HEK293 (cell line): ENCODE measurements around the gene ZNF462.

Source experiments
- CTCF ChIA-PET: fragments of 350-600 bp; formaldehyde crosslinking; extraction: SDS; loops from one replicate; lab custom pipeline; 2021; ENCODE audit warnings: antibody characterized with exemption; lab: Yijun Ruan, JAX
- POLR2A ChIA-PET: fragments of 300-600 bp; formaldehyde crosslinking; extraction: SDS; loops from one replicate; lab custom pipeline; 2020; ENCODE audit warnings: antibody characterized with exemption, inconsistent platforms; lab: Yijun Ruan, JAX
- H3K27ac ChIP-seq: fragments of 200-500 bp; sonication (Bioruptor generic); 2 replicates; pipeline ENCODE4 v1.5.1; 2014; ENCODE audit warnings: low read depth, low read length, control low read depth, inconsistent platforms; ENCODE audit errors: extremely low read depth
- H3K36me3 ChIP-seq, 2 experiments: fragments of 200-500 bp in 1 of 2; sonication (Bioruptor generic) in 1 of 2; 1 replicate in 1 of 2; 2 replicates in 1 of 2; pipeline ENCODE4 v1.5.1; 2014 to 2017; ENCODE audit warnings: inconsistent platforms in 2 of 2, low read length in 2 of 2; ENCODE audit not compliant: control insufficient read depth in 2 of 2, insufficient read depth in 1 of 2
- H3K4me1 ChIP-seq: fragments of 200-500 bp; sonication (Bioruptor generic); 2 replicates; pipeline ENCODE4 v1.5.1; 2014; ENCODE audit warnings: mild to moderate bottlenecking, low read length, inconsistent platforms; ENCODE audit not compliant: control insufficient read depth, insufficient read depth
- H3K4me3 ChIP-seq: 2 replicates; pipeline ENCODE4 v1.5.1; 2011; ENCODE audit warnings: low read depth, mild to moderate bottlenecking, control low read depth, low read length, moderate library complexity
- H3K9me3 ChIP-seq: fragments of 200-500 bp; sonication (Bioruptor generic); 2 replicates; pipeline ENCODE4 v1.5.1; 2014; ENCODE audit warnings: low read depth, low read length, inconsistent platforms; ENCODE audit not compliant: control insufficient read depth, insufficient read depth
- KLF1 ChIP-seq: fragments of 450-650 bp; formaldehyde crosslinking; IDR thresholded peaks from 2 replicates; pipeline ENCODE4 v1.5.1; 2016; ENCODE audit warnings: missing biosample characterization, missing genetic modification characterization
- PRDM1 ChIP-seq: fragments of 450-650 bp; formaldehyde crosslinking; IDR thresholded peaks from 2 replicates; pipeline ENCODE4; 2016; ENCODE audit warnings: missing biosample characterization, missing genetic modification characterization
- SETDB1 ChIP-seq: IDR thresholded peaks from one replicate; pipeline ENCODE4 v1.6.1; 2017; ENCODE audit warnings: mild to moderate bottlenecking, low read length, moderate library complexity, mixed read lengths; ENCODE audit not compliant: insufficient read length
- SP2 ChIP-seq: fragments of 450-650 bp; formaldehyde crosslinking; IDR thresholded peaks from 2 replicates; pipeline ENCODE4 v1.5.1; 2016; ENCODE audit warnings: missing biosample characterization, missing genetic modification characterization
- TRIM28 ChIP-seq: IDR thresholded peaks from 2 replicates; pipeline ENCODE4 v1.6.1; 2011; ENCODE audit warnings: low read length, control low read depth, borderline replicate concordance
- YY1 ChIP-seq: fragments of 450-650 bp; formaldehyde crosslinking; IDR thresholded peaks from 2 replicates; pipeline ENCODE4 v1.5.1; 2018; ENCODE audit warnings: missing biosample characterization, missing genetic modification characterization
- ZBTB17 ChIP-seq: fragments of 450-650 bp; formaldehyde crosslinking; IDR thresholded peaks from 2 replicates; pipeline ENCODE4 v1.5.1; 2016; ENCODE audit warnings: missing biosample characterization, missing genetic modification characterization
- ZBTB21 ChIP-seq: fragments of 450-650 bp; formaldehyde crosslinking; IDR thresholded peaks from 2 replicates; pipeline ENCODE4 v1.5.1; 2017; ENCODE audit warnings: missing biosample characterization, missing genetic modification characterization
- ZNF140 ChIP-seq: fragments of 450-650 bp; formaldehyde crosslinking; IDR thresholded peaks from 2 replicates; pipeline ENCODE4 v1.5.1; 2016; ENCODE audit warnings: missing biosample characterization, missing genetic modification characterization
- ZNF19 ChIP-seq: fragments of 450-650 bp; formaldehyde crosslinking; IDR thresholded peaks from 2 replicates; pipeline ENCODE4; 2016; ENCODE audit warnings: missing biosample characterization, missing genetic modification characterization, low read depth
- ZNF211 ChIP-seq: fragments of 450-650 bp; formaldehyde crosslinking; IDR thresholded peaks from 2 replicates; pipeline ENCODE4 v1.5.1; 2016; ENCODE audit warnings: low read depth, missing biosample characterization, missing genetic modification characterization
- ZNF48 ChIP-seq: fragments of 450-650 bp; formaldehyde crosslinking; IDR thresholded peaks from 2 replicates; pipeline ENCODE4 v1.5.1; 2016; ENCODE audit warnings: missing biosample characterization, missing genetic modification characterization
- ZNF521 ChIP-seq: fragments of 450-650 bp; formaldehyde crosslinking; IDR thresholded peaks from 2 replicates; pipeline ENCODE4 v1.5.1; 2017; ENCODE audit warnings: missing biosample characterization, mild to moderate bottlenecking, missing genetic modification characterization
- ZNF560 ChIP-seq: fragments of 450-650 bp; formaldehyde crosslinking; IDR thresholded peaks from 2 replicates; pipeline ENCODE4 v1.5.1; 2017; ENCODE audit warnings: missing biosample characterization, missing genetic modification characterization, borderline replicate concordance
- ZNF600 ChIP-seq: fragments of 450-650 bp; formaldehyde crosslinking; IDR thresholded peaks from 2 replicates; pipeline ENCODE4 v1.5.1; 2016; ENCODE audit warnings: missing biosample characterization, missing genetic modification characterization
- ZNF785 ChIP-seq: fragments of 450-650 bp; formaldehyde crosslinking; IDR thresholded peaks from 2 replicates; pipeline ENCODE4 v1.5.1; 2016; ENCODE audit warnings: missing biosample characterization, missing genetic modification characterization
- TF ChIP-seq, protein P1 (sequence below): fragments of 450-650 bp; formaldehyde crosslinking; IDR thresholded peaks from 2 replicates; pipeline ENCODE4 v1.5.1; 2016; ENCODE audit warnings: missing biosample characterization, missing genetic modification characterization
- TF ChIP-seq, protein P2 (sequence below): fragments of 450-650 bp; formaldehyde crosslinking; IDR thresholded peaks from 2 replicates; pipeline ENCODE4 v1.5.1; 2017; ENCODE audit warnings: missing biosample characterization, missing genetic modification characterization
- TF ChIP-seq, protein P3 (sequence below): fragments of 450-650 bp; formaldehyde crosslinking; IDR thresholded peaks from 2 replicates; pipeline ENCODE4 v1.5.1; 2017; ENCODE audit warnings: missing biosample characterization, missing genetic modification characterization
- TF ChIP-seq, protein P4 (sequence below): fragments of 450-650 bp; formaldehyde crosslinking; conservative IDR thresholded peaks from 2 replicates; pipeline ENCODE4 v1.5.1; 2016; ENCODE audit warnings: low read depth, missing biosample characterization, missing genetic modification characterization

The ZNF462 gene

DNA sequence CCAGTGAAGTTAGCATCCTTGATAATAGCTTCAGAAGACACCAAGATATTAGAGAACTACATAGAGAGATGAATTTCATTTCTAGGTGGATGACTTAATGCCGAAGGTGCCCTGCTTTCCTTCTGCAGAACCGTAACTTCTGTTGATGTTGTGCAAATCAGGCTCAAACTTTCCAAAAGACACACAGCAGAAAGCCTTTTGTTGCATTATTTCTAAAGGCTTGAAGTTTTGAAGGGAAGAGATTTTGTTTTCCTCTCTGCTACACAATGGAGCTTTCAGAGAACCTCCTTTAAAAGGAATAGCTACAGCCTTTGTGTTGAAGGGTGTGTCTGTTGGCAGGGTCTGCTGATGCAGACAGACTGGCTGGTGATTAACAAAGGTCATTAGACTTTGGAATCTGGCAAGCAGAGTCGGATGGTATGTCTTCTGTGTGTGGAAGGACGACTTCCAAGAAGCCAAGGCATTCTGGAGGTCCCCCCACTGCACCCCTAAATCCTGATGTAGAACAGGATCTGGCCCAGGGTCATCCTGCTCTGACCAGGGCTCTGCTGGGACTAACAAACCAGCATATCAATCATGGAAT is 57.8 kb downstream of the ZNF462 start:
- Histone ChIP-seq H3K27ac (peak overlapping the region; percentile 93), H3K9me3 (no peaks in the 10 kb centered on the region), H3K4me1 (peaks cover 4% of the 10 kb centered on the region), H3K36me3 (peaks cover 3 to 27% of the 10 kb centered on the region in 2 experiments; a peak in 1 of 3 replicates), H3K4me3 (peak overlapping the region; percentile 6)
- POLR2A ChIA-PET: interaction anchor here (1.2 to 2.4 kb wide), 3 partner anchors 13 to 58 kb away, joined by 3 to 45 read pairs (median 7); partner anchors contain the start of gene ZNF462
- CTCF ChIA-PET: interaction anchor here (0.5 to 1.2 kb wide), 3 partner anchors 57 to 1075 kb away, joined by 3 to 5 read pairs (median 5); no protein-coding TSS in a partner anchor
- TF ChIP-seq ZNF19: no peak
- no peak for TF ChIP-seq ZNF785 (tag by site-specific recombination)
- no peak for TF ChIP-seq ZNF521 (tag by site-specific recombination)
- no peak for TF ChIP-seq ZNF48 (tag by site-specific recombination)
- TF ChIP-seq ZNF600 (tag by site-specific recombination): no peak
- no peak for TF ChIP-seq ZNF211 (tag by site-specific recombination)

DNA sequence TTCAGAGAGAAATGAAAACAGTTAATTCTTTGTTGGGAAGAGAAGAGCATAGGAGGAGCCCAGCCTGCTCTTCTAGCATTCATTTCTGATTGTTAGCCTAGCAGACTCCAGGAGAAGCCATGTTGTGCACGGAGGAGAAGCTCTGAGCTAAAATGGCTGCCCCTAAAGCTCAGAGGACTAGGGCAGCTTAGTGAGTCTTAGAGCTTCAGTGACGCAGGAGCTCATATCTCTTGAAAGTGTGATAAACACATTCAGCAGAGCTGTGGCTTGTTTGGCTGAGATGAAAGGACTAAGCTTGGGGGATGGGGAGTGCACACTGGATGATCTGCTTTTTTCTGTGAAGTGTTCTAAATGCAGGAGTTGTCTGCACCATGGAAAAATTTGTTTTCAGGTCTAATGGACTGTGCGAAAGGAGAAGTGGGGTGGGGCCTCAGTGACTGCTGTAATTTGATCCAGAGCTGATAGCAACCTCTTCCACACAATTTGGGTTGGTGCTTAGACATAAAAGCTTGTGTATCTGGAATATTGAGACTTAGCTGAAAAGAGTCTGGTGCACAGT is 58.5 kb downstream of the ZNF462 start:
- ChIA-PET CTCF (interaction anchor here (0.6 kb wide), 2 partner anchors 31 to 273 kb away, joined by 3 to 5 read pairs; no protein-coding TSS in a partner anchor), POLR2A (interaction anchor here (0.9 to 2.4 kb wide), 4 partner anchors 12 to 58 kb away, joined by 3 to 45 read pairs (median 5); partner anchors contain the start of gene ZNF462)
- Histone ChIP-seq H3K4me3 (peak overlapping the region; percentile 6), H3K4me1 (peaks cover 4% of the 10 kb centered on the region), H3K9me3 (no peaks in the 10 kb centered on the region), H3K36me3 (peaks cover 3 to 33% of the 10 kb centered on the region in 2 experiments; a peak in 1 of 3 replicates), H3K27ac (peak overlapping the region; percentile 93)
- TF ChIP-seq, protein P1, sequence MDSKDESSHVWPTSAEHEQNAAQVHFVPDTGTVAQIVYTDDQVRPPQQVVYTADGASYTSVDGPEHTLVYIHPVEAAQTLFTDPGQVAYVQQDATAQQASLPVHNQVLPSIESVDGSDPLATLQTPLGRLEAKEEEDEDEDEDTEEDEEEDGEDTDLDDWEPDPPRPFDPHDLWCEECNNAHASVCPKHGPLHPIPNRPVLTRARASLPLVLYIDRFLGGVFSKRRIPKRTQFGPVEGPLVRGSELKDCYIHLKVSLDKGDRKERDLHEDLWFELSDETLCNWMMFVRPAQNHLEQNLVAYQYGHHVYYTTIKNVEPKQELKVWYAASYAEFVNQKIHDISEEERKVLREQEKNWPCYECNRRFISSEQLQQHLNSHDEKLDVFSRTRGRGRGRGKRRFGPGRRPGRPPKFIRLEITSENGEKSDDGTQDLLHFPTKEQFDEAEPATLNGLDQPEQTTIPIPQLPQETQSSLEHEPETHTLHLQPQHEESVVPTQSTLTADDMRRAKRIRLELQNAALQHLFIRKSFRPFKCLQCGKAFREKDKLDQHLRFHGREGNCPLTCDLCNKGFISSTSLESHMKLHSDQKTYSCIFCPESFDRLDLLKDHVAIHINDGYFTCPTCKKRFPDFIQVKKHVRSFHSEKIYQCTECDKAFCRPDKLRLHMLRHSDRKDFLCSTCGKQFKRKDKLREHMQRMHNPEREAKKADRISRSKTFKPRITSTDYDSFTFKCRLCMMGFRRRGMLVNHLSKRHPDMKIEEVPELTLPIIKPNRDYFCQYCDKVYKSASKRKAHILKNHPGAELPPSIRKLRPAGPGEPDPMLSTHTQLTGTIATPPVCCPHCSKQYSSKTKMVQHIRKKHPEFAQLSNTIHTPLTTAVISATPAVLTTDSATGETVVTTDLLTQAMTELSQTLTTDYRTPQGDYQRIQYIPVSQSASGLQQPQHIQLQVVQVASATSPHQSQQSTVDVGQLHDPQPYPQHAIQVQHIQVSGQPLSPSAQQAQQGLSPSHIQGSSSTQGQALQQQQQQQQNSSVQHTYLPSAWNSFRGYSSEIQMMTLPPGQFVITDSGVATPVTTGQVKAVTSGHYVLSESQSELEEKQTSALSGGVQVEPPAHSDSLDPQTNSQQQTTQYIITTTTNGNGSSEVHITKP (tag by site-specific recombination): peak; percentile 94
- TF ChIP-seq, protein P2, sequence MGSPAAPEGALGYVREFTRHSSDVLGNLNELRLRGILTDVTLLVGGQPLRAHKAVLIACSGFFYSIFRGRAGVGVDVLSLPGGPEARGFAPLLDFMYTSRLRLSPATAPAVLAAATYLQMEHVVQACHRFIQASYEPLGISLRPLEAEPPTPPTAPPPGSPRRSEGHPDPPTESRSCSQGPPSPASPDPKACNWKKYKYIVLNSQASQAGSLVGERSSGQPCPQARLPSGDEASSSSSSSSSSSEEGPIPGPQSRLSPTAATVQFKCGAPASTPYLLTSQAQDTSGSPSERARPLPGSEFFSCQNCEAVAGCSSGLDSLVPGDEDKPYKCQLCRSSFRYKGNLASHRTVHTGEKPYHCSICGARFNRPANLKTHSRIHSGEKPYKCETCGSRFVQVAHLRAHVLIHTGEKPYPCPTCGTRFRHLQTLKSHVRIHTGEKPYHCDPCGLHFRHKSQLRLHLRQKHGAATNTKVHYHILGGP (tag by site-specific recombination): no peak
- TF ChIP-seq SETDB1 (no peak), KLF1 (tag by site-specific recombination) (0 out of 2 replicates have a peak, but pooled peaks have one; percentile 14), PRDM1 (tag by site-specific recombination) (0 out of 2 replicates have a peak, but pooled peaks have one; percentile 16), ZBTB21 (tag by site-specific recombination) (peak; percentile 60; the same call in 1 of the 2 replicates), SP2 (tag by site-specific recombination) (no peak), YY1 (peak; percentile 84), ZNF140 (no peak), ZBTB17 (tag by site-specific recombination) (peak; percentile 43; the same call in 1 of the 2 replicates), TRIM28 (peak; percentile 98), ZNF560 (no peak)
- TF ChIP-seq, protein P3, sequence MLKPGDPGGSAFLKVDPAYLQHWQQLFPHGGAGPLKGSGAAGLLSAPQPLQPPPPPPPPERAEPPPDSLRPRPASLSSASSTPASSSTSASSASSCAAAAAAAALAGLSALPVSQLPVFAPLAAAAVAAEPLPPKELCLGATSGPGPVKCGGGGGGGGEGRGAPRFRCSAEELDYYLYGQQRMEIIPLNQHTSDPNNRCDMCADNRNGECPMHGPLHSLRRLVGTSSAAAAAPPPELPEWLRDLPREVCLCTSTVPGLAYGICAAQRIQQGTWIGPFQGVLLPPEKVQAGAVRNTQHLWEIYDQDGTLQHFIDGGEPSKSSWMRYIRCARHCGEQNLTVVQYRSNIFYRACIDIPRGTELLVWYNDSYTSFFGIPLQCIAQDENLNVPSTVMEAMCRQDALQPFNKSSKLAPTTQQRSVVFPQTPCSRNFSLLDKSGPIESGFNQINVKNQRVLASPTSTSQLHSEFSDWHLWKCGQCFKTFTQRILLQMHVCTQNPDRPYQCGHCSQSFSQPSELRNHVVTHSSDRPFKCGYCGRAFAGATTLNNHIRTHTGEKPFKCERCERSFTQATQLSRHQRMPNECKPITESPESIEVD: peak; percentile 72
- TF ChIP-seq, protein P4, sequence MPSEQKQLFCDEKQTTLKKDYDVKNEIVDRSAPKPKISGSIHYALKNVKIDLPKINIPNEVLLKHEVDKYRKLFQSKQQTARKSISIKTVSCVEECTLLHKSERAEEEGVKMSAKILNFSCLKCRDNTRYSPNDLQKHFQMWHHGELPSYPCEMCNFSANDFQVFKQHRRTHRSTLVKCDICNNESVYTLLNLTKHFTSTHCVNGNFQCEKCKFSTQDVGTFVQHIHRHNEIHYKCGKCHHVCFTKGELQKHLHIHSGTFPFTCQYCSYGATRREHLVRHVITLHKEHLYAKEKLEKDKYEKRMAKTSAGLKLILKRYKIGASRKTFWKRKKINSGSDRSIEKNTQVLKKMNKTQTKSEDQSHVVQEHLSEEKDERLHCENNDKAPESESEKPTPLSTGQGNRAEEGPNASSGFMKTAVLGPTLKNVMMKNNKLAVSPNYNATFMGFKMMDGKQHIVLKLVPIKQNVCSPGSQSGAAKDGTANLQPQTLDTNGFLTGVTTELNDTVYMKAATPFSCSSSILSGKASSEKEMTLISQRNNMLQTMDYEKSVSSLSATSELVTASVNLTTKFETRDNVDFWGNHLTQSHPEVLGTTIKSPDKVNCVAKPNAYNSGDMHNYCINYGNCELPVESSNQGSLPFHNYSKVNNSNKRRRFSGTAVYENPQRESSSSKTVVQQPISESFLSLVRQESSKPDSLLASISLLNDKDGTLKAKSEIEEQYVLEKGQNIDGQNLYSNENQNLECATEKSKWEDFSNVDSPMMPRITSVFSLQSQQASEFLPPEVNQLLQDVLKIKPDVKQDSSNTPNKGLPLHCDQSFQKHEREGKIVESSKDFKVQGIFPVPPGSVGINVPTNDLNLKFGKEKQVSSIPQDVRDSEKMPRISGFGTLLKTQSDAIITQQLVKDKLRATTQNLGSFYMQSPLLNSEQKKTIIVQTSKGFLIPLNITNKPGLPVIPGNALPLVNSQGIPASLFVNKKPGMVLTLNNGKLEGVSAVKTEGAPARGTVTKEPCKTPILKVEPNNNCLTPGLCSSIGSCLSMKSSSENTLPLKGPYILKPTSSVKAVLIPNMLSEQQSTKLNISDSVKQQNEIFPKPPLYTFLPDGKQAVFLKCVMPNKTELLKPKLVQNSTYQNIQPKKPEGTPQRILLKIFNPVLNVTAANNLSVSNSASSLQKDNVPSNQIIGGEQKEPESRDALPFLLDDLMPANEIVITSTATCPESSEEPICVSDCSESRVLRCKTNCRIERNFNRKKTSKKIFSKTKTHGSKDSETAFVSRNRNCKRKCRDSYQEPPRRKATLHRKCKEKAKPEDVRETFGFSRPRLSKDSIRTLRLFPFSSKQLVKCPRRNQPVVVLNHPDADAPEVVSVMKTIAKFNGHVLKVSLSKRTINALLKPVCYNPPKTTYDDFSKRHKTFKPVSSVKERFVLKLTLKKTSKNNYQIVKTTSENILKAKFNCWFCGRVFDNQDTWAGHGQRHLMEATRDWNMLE (tag by site-specific recombination): peak; percentile 37; the same call in 1 of the 2 replicates
